Natural killer cell treated with Interleukin-12 subunit alpha and Interleukin-12 subunit beta and Interleukin-15 and Interleukin-18, amount 100 ng/mL, for 72 hours (primary cell): Measurements from ENCODE around the gene IP6K2. TPM values are rescaled to one million over a fixed set of nuclear protein-coding genes. Genes with fewer than 3 reads are reported as not detected.
"Not testable (repeated sequence)": the region's sequence is repeated elsewhere in the genome, so short reads cannot be mapped to it uniquely, and the experiment has no call there.

Source experiments
- ATAC-seq, 2 donors: fragments of 150-1000 bp; cut with Tn5 transposase in 1 of 2; sonication (Bioruptor Pico), chemical (Tn5 transposase) in 1 of 2; 2 replicates each; pipeline ENCODE4 v1.10.0; 2021
- DNase-seq: peaks from one replicate; pipeline ENCODE4 v3.0.0; 2022; ENCODE audit warnings: low spot score
- H3K27ac Mint-ChIP-seq, 2 donors: 1 replicate in 1 of 2; 2 replicates in 1 of 2; pipeline ENCODE4 v1.8.0; 2022; ENCODE audit warnings: mixed read lengths in 2 of 2, mild to moderate bottlenecking in 1 of 2, moderate library complexity in 1 of 2
- H3K27me3 Mint-ChIP-seq, 2 donors: 1 replicate in 1 of 2; 2 replicates in 1 of 2; pipeline ENCODE4 v1.8.0; 2022; ENCODE audit warnings: mixed read lengths in 2 of 2
- H3K36me3 Mint-ChIP-seq: one replicate; pipeline ENCODE4 v1.8.0; 2022; ENCODE audit warnings: mixed read lengths
- H3K4me1 Mint-ChIP-seq, 2 donors: 1 replicate in 1 of 2; 2 replicates in 1 of 2; pipeline ENCODE4 v1.8.0; 2022; ENCODE audit warnings: low read depth in 2 of 2, mixed read lengths in 2 of 2, mild to moderate bottlenecking in 1 of 2
- H3K4me3 Mint-ChIP-seq: one replicate; pipeline ENCODE4 v1.8.0; 2022; ENCODE audit warnings: mixed read lengths
- H3K9me3 Mint-ChIP-seq: 2 replicates; pipeline ENCODE4 v1.8.0; 2022; ENCODE audit warnings: mixed read lengths
- total RNA-seq, 2 donors: library from RNA; stranded (reverse); gene quantifications; one replicate each; pipeline ENCODE4 v1.2.3, GENCODE V29; 2022

The IP6K2 gene
- total RNA-seq, 2 donors from 2014 or later: 53.5 to 60.2 TPM

GRCh38 chr3:48739955-48740823, 23.2 kb upstream of the IP6K2 start:
- H3K9me3 Mint-ChIP-seq: no peaks in the 10 kb centered on the region
- H3K4me3 Mint-ChIP-seq: no peak overlapping the region
- H3K36me3 Mint-ChIP-seq: no peaks in the 10 kb centered on the region
- H3K4me1 Mint-ChIP-seq: no peaks in the 10 kb centered on the region
- ATAC-seq: peak; percentile 85 to 86
- no peaks in the 10 kb centered on the region for H3K27me3 Mint-ChIP-seq
- DNase-seq: peak; percentile 68
- H3K27ac Mint-ChIP-seq: no peak overlapping the region

GRCh38 chr3:48739617-48739954, 22.6 kb upstream of the IP6K2 start:
- no peaks in the 10 kb centered on the region for H3K4me1 Mint-ChIP-seq
- DNase-seq (no peak), ATAC-seq (peak in 1 of 2 donors; percentile 41)
- H3K36me3 Mint-ChIP-seq: no peaks in the 10 kb centered on the region
- no peak overlapping the region for H3K27ac Mint-ChIP-seq
- H3K27me3 Mint-ChIP-seq: no peaks in the 10 kb centered on the region
- no peaks in the 10 kb centered on the region for H3K9me3 Mint-ChIP-seq
- no peak overlapping the region for H3K4me3 Mint-ChIP-seq

DNA sequence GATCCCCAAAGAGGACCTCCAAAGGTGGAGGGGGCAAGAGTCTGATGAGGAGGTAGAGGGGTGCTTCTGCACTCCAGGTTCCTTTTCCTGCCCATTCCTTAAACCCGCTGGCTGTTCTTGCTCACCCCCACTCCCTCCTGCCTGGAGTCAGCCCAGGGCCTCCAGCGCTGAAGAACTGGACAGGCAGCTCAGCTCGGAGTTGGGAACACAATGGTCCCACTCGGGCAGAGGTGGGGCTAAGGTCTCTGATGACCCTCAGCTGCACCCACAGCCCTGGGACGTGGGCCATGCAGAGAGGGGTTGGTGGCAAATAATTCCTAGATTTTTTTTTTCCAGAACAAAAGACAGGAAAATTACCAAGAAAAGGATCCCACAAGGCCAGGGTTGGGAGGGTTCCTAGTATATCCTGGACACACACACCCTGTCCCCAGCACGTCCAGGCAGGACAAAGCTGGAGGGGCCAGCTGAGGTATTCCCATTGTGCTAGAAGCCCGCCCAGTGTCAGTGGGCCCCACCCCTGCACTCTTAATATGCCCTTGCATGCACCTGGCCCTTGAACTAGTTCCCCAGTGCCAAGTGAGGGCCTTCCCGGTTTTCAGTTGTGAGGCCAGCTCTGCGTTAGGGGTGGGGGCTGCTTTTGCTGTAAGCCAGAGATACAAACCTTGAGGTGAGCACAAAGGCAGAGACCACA, 22.1 kb upstream of the IP6K2 start:
- Mint-ChIP-seq H3K36me3 (no peaks in the 10 kb centered on the region), H3K4me3 (no peak overlapping the region), H3K9me3 (no peaks in the 10 kb centered on the region), H3K27me3 (no peaks in the 10 kb centered on the region), H3K4me1 (no peaks in the 10 kb centered on the region), H3K27ac (no peak overlapping the region)
- DNase-seq (no peak), ATAC-seq (no peak)

DNA sequence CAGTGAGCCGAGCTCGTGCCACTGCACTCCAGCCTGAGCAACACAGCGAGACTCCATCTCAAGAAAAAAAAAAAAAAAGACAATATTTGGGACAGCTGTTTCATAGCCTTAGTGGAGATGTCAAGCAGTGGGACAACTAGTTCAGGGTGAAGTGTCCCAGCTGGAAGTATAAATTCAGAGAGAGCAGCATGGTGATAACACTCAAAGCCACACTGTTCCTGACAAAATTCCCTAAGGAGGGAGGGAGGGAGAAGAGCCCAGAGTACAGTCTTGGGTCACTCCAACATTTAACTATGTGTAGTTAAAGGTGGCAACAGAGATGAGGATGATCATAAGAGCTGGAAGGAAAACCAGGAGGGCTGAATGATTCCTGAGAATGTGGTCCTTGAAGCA, 21.1 kb upstream of the IP6K2 start:
- ATAC-seq (no peak), DNase-seq (no peak)
- Mint-ChIP-seq H3K9me3 (no peaks in the 10 kb centered on the region), H3K4me1 (no peaks in the 10 kb centered on the region), H3K27ac (no peak overlapping the region), H3K36me3 (no peaks in the 10 kb centered on the region), H3K27me3 (no peaks in the 10 kb centered on the region), H3K4me3 (no peak overlapping the region)

- not testable (repeated sequence) for H3K9me3 Mint-ChIP-seq, H3K27me3 Mint-ChIP-seq, H3K4me1 Mint-ChIP-seq, DNase-seq, H3K27ac Mint-ChIP-seq, H3K4me3 Mint-ChIP-seq, ATAC-seq, H3K36me3 Mint-ChIP-seq
Observed at GRCh38 chr3:48735075-48735767, 18.2 kb upstream of the IP6K2 start.

GRCh38 chr3:48734541-48734940, 17.5 kb upstream of the IP6K2 start:
- H3K36me3 Mint-ChIP-seq, H3K9me3 Mint-ChIP-seq, H3K4me1 Mint-ChIP-seq, DNase-seq, H3K27ac Mint-ChIP-seq, ATAC-seq, H3K4me3 Mint-ChIP-seq, H3K27me3 Mint-ChIP-seq: not testable (repeated sequence)

DNA sequence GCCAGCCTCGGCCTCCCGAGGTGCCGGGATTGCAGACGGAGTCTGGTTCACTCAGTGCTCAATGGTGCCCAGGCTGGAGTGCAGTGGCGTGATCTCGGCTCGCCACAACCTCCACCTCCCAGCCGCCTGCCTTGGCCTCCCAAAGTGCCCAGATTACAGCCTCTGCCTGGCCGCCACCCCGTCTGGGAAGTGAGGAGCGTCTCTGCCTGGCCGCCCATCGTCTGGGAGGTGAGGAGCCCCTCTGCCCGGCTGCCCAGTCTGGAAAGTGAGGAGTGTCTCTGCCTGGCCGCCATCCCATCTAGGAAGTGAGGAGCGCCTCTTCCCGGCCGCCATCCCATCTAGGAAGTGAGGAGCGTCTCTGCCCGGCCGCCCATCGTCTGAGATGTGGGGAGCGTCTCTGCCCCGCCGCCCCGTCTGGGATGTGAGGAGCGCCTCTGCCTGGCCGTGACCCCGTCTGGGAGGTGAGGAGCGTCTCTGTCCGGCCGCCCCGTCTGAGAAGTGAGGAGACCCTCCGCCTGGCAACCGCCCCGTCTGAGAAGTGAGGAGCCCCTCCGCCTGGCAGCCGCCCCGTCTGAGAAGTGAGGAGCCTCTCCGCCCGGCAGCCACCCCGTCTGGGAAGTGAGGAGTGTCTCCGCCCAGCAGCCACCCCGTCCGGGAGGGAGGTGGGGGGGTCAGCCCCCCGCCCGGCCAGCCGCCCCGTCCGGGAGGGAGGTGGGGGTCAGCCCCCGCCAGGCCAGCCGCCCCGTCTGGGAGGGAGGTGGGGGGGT, 16.9 kb upstream of the IP6K2 start:
- DNase-seq, H3K9me3 Mint-ChIP-seq, H3K27ac Mint-ChIP-seq, H3K4me3 Mint-ChIP-seq, ATAC-seq, H3K4me1 Mint-ChIP-seq, H3K27me3 Mint-ChIP-seq, H3K36me3 Mint-ChIP-seq: not testable (repeated sequence)

- Mint-ChIP-seq H3K36me3 (no peaks in the 10 kb centered on the region), H3K9me3 (no peaks in the 10 kb centered on the region), H3K27ac (no peak overlapping the region), H3K4me1 (no peaks in the 10 kb centered on the region), H3K4me3 (no peak overlapping the region), H3K27me3 (peaks cover 5 to 6% of the 10 kb centered on the region in 2 donors)
- DNase-seq (no peak), ATAC-seq (no peak)
Observed at GRCh38 chr3:48727511-48727910, 10.5 kb upstream of the IP6K2 start.

GRCh38 chr3:48725185-48725855, 8.3 kb upstream of the IP6K2 start:
- not testable (repeated sequence) for H3K36me3 Mint-ChIP-seq, H3K27ac Mint-ChIP-seq, H3K9me3 Mint-ChIP-seq, H3K27me3 Mint-ChIP-seq, H3K4me3 Mint-ChIP-seq, DNase-seq, H3K4me1 Mint-ChIP-seq, ATAC-seq

DNA sequence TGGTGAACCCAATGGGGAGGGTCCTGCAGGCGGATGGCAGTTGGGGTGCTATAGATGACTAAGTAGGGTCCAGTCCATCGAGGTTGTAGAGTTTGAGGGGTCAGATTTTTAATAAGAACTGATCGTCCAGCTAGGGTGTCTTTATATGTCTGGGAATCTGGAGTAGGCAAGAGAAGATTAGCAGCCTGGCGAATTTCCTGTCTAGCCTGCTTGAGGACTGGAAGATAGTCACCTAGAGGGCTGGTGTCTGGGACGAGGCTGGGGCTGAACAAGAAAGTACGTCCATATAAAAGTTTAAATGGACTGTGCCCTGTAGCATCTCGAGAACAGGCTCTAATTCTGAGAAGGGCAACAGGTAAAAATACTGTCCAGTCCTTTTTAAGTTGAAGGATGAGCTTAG, 6.7 kb upstream of the IP6K2 start:
- ATAC-seq: no peak
- Mint-ChIP-seq H3K27ac (no peak overlapping the region), H3K4me1 (peaks cover under 1% of the 10 kb centered on the region in 2 donors), H3K36me3 (no peaks in the 10 kb centered on the region), H3K9me3 (no peaks in the 10 kb centered on the region), H3K27me3 (peaks cover 5 to 10% of the 10 kb centered on the region in 2 donors), H3K4me3 (no peak overlapping the region)
- no peak for DNase-seq

DNA sequence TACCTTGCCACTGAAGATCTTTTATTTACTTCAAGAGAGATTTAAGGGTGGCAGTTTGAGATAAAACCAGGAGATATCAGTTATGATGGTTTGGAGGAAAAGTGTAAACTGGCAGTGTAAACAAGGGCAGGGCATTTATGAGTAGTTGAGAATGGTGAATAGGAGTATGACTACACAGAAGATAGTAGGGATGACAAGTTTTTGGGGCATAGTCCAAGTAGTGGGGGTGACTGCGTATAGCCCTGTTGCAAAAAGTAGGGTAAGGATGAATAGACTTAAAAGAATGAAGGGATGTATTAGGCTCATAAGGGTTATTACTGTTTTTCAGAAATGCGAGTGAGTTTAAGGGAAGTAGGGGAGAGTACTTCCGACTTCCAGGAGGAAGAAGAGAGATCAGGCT, 6.3 kb upstream of the IP6K2 start:
- H3K27ac Mint-ChIP-seq, H3K4me1 Mint-ChIP-seq, H3K27me3 Mint-ChIP-seq, H3K36me3 Mint-ChIP-seq, ATAC-seq, H3K9me3 Mint-ChIP-seq, H3K4me3 Mint-ChIP-seq, DNase-seq: not testable (repeated sequence)

- Mint-ChIP-seq H3K9me3 (no peaks in the 10 kb centered on the region), H3K36me3 (no peaks in the 10 kb centered on the region), H3K27me3 (peaks cover 0 to 4% of the 10 kb centered on the region in 2 donors), H3K4me3 (peak overlapping the region; percentile 93), H3K4me1 (peaks cover 35 to 36% of the 10 kb centered on the region in 2 donors), H3K27ac (peak overlapping the region; percentile 81 to 96)
- no peak for ATAC-seq
- DNase-seq: no peak
Observed at GRCh38 chr3:48716508-48716981, 476 bp downstream of the IP6K2 start.

GRCh38 chr3:48715174-48715800, 1.7 kb downstream of the IP6K2 start:
- H3K27ac Mint-ChIP-seq: peak overlapping the region; percentile 81 to 96
- H3K9me3 Mint-ChIP-seq: no peaks in the 10 kb centered on the region
- ATAC-seq: no peak
- no peaks in the 10 kb centered on the region for H3K36me3 Mint-ChIP-seq
- peaks cover 0 to 1% of the 10 kb centered on the region in 2 donors for H3K27me3 Mint-ChIP-seq
- no peak for DNase-seq
- H3K4me3 Mint-ChIP-seq: peak overlapping the region; percentile 93
- peaks cover 37 to 41% of the 10 kb centered on the region in 2 donors for H3K4me1 Mint-ChIP-seq
